Ovary (tissue), 9 donors: ENCODE measurements around the gene HLA-DQA1. TPM values are rescaled to one million over a fixed set of nuclear protein-coding genes. Genes with fewer than 3 reads are reported as not detected.

Experiments
- DNase-seq, 5 donors: peaks; one replicate each; pipeline ENCODE4 v3.0.0-alpha.2; 2019 to 2020
- H3K27ac ChIP-seq, 2 donors: fragments of 200-600 bp; one replicate each; pipeline versions ENCODE4 v1.5.1 to v1.8.0; 2019 to 2022
- H3K27me3 ChIP-seq: fragments of 200-600 bp; one replicate; pipeline ENCODE4 v1.8.0; 2022
- H3K36me3 ChIP-seq: fragments of 200-600 bp; sonication (generic); one replicate; pipeline ENCODE4 v1.5.1; 2019
- H3K4me1 ChIP-seq: one replicate; pipeline ENCODE4 v1.8.1; 2013; ENCODE audit warnings: mild to moderate bottlenecking, moderate library complexity; ENCODE audit not compliant: insufficient read depth
- H3K4me3 ChIP-seq: fragments of 200-600 bp; sonication (generic); one replicate; pipeline ENCODE4 v1.5.1; 2017
- H3K9me3 ChIP-seq, 2 donors: fragments of 200-600 bp in 1 of 2; sonication (generic) in 1 of 2; one replicate each; pipeline versions ENCODE4 v1.5.1 to v1.8.1; 2013 to 2019; ENCODE audit warnings: mild to moderate bottlenecking in 1 of 2, moderate library complexity in 1 of 2
- EP300 ChIP-seq: sonication (generic); formaldehyde crosslinking; IDR thresholded peaks from one replicate; pipeline ENCODE4 v1.6.1; 2017; ENCODE audit warnings: antibody characterized with exemption
- POLR2A ChIP-seq: fragments of 450-650 bp; IDR thresholded peaks from one replicate; pipeline ENCODE4 v1.6.1; 2017; ENCODE audit warnings: antibody characterized with exemption, mild to moderate bottlenecking, moderate library complexity
- WGBS, 3 donors: extraction: QIAGEN DNeasy Blood & Tissue Kit in 1 of 3; methylation state at CpG; one replicate each; pipeline versions ENCODE4 v1.1.5 to v1.1.7; 2013 to 2017; 5-methylcytosine and 5-hydroxymethylcytosine counted together
- intact Hi-C, 4 donors: fragments of 100-400 bp; cut with DNase I; formaldehyde crosslinking; loops; one replicate each; pipeline versions ENCODE4 v1.11.0 to v1.15.1; 2022 to 2023
- polyA plus RNA-seq, 2 donors: library from polyadenylated mRNA; stranded (reverse); fragments of 200-250 nt in 1 of 2; fragments of 350-450 nt in 1 of 2; fragmentation: Illumina TruSeq in 1 of 2; extraction: RNeasy Lipid Tissue Mini Kit (QIAGEN cat#74804) in 1 of 2; gene quantifications; one replicate each; pipeline ENCODE4 v1.2.3, GENCODE V29; 2013 to 2014
- total RNA-seq, 7 donors: library from RNA; depleted of rRNA in 2 of 7; stranded (reverse); fragments of >200 nt in 2 of 7; fragmentation: NEBNext Ultra II Directional in 3 of 7; extraction: Animal tissue kit (Norgen Biotek cat#: 25700) in 3 of 7; gene quantifications; one replicate each; pipeline versions ENCODE4 v1.1.0 to v1.2.4, GENCODE V29; 2016 to 2023
- TF ChIP-seq, protein P1 (sequence below), 3 donors: fragments of 450-650 bp in 2 of 3; fragments of 200-600 bp in 1 of 3; IDR thresholded peaks; one replicate each; pipeline versions ENCODE4 v1.5.1 to v1.8.0; 2016 to 2022; ENCODE audit warnings: antibody characterized with exemption in 3 of 3, mild to moderate bottlenecking in 1 of 3
- donor health status: DM: no; HTN: no; CAD: no; lungs with moderate emphysema.
- donor health status: DM: no; HTN: no; CAD: no.
- donor health status: Bipolar disorder and iron deficiency.
- donor health status: DM: yes; HTN: yes; CAD: no.
- donor health status: DM: no; HTN: no; CAD: no.
- donor health status: DM: yes; HTN: yes; CAD: no.

The HLA-DQA1 gene
- total and polyA plus RNA-seq, 9 donors = 0.72 to 44.8 (median 10.8) TPM

DNA sequence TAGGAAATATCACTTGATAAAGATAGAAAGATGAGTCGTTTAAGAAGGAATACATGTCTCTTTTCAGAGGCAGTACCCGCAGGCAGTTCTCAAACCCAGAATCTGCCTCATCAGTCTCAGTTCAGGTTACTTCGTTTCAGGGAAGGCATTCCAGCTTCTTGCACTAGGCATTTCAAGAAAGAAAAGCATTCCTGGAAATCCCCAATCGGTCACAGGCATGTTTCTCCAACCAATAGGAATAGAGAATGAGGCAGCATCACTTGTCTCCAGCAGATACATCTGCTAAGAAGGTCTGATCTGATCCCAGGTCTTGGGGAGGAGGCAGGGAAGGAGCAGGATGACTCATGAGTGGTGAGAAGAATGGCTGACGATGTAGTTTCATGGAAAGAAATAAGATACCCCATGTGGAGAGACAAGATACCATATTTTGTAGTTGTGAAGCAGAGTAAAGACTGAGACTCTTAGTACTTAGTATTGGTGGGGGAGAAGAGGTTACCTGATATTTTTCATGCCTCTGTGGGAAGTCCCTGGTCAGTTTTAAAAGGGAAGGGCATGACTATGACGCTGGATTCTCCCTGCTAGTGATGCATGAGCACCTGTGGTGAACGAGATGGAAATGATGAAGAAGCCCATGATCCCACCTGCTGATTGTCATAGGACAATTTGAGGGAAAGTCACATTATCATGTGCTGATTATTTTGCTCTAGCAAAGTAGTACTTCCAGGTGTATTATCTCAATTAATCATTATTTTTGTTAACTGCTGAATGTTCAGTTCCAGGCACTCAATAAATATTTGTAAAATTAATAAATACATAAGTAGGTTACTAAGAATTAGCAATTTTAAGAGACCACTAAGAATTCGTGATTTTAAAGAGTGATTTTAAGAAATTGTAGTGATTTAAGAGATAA, 27.2 kb upstream of the HLA-DQA1 start:
- Histone ChIP-seq H3K4me1 (no peaks in the 10 kb centered on the region), H3K4me3 (no peak overlapping the region), H3K27ac (no peak overlapping the region), H3K36me3 (no peaks in the 10 kb centered on the region), H3K27me3 (no peaks in the 10 kb centered on the region), H3K9me3 (no peaks in the 10 kb centered on the region)
- TF ChIP-seq, protein P1, sequence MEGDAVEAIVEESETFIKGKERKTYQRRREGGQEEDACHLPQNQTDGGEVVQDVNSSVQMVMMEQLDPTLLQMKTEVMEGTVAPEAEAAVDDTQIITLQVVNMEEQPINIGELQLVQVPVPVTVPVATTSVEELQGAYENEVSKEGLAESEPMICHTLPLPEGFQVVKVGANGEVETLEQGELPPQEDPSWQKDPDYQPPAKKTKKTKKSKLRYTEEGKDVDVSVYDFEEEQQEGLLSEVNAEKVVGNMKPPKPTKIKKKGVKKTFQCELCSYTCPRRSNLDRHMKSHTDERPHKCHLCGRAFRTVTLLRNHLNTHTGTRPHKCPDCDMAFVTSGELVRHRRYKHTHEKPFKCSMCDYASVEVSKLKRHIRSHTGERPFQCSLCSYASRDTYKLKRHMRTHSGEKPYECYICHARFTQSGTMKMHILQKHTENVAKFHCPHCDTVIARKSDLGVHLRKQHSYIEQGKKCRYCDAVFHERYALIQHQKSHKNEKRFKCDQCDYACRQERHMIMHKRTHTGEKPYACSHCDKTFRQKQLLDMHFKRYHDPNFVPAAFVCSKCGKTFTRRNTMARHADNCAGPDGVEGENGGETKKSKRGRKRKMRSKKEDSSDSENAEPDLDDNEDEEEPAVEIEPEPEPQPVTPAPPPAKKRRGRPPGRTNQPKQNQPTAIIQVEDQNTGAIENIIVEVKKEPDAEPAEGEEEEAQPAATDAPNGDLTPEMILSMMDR (IDR thresholded peaks at IDR 0.05) = no peak
- no peak for TF ChIP-seq POLR2A
- intact Hi-C loops = no loop called here
- 12 to 23% (median 15%) methylated on average over 8 of the region's 8 CpGs for WGBS, 3 donors
- peak in 2 of 5 donors; percentile 16 to 31 for DNase-seq

DNA sequence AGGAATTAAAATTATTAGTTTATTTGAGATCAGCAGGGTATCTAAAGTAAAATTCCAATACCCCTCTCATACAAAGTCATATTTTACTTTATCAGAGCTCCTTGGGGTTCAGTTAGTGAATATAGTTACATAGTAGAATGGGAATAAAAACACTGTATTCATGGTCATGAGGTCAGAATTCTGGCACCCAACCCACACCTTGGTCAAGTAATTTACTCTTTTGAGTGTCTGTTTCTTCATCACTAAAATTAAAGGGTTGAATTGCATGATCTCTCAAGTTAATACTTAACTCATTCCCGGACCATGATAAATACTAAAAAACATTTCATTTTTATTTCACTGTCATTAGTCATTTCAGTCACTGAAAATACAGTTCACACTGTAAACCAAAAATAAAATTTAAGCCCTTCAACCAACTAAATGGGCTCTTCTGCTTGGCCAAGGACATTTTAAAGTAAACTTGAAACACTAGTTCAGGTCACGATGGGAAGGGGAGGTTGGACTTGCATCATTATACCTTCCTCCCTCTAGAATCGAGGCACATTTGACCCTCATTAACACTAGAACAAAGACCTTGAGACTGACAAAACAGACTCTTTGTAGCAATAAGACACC, 26.4 kb upstream of the HLA-DQA1 start:
- Histone ChIP-seq H3K27ac (no peak overlapping the region), H3K9me3 (no peaks in the 10 kb centered on the region), H3K4me3 (no peak overlapping the region), H3K4me1 (no peaks in the 10 kb centered on the region), H3K27me3 (no peaks in the 10 kb centered on the region), H3K36me3 (no peaks in the 10 kb centered on the region)
- DNase-seq = no peak
- intact Hi-C loops = no loop called here
- TF ChIP-seq, protein P1 (IDR thresholded peaks at IDR 0.05) = no peak
- TF ChIP-seq EP300 (no peak), POLR2A (no peak)
- 18 to 32% (median 19%) methylated on average over 3 of the region's 3 CpGs for WGBS, 3 donors

DNA sequence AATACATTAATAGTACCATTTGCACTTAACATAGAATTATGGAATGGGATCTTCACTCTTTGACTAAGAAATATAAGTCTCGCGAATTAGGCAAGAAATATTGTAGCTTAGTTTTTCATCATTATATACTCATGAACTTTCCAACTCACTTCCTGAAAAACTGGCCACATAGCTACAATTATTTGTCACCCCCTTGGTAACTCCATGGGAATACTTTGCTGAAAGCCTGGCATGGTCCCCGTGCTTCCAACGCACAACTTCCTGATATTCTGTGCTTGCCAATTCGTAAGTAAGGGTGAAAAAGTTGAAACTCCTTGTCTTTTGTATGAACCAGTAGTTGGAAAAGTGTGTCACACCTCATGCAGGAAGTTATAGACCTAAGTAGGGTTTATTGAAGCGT, 23.7 kb upstream of the HLA-DQA1 start:
- Histone ChIP-seq H3K4me1 (no peaks in the 10 kb centered on the region), H3K9me3 (no peaks in the 10 kb centered on the region), H3K36me3 (no peaks in the 10 kb centered on the region), H3K27me3 (no peaks in the 10 kb centered on the region), H3K4me3 (no peak overlapping the region), H3K27ac (no peak overlapping the region)
- intact Hi-C loops = no loop called here
- DNase-seq = no peak
- 23 to 63% (median 33%) methylated on average over 6 of the region's 6 CpGs for WGBS, 3 donors
- no peak for TF ChIP-seq EP300
- no peak for TF ChIP-seq POLR2A
- TF ChIP-seq, protein P1 (IDR thresholded peaks at IDR 0.05) = no peak

DNA sequence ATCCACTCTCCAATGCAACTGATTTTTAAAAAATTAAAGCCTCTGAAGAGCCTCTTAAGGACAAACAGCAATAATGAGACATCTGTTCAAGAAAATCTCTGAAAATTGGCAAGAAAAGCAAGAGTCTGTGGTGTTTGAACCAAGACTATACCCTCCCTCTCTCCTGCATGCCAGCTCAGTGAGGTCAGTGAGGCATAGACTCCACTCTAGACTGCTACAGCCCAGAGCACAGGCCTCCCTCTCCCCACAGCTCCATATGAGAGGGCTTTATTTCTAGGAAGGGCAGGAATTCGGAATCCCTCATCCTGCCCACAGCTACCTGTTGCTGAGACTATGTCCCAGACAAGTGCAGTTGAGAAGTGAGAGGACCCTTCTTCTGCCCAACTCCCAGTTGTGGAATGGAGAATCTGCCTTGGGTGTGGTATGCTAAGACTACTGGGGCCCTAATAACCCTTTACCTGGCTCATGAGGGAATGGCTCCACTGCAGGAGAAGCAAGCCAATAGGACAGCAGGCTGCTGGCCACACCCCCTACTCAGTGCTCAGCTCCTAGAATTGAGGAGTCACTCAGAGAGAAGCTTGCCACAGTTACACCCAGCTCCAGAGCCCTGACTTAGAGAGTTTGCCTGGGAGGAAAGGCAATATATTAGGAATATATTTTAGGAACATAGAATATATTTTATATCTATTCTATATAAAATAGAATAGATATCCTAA, 22.7 kb upstream of the HLA-DQA1 start:
- intact Hi-C loops = no loop called here
- Histone ChIP-seq H3K4me1 (no peaks in the 10 kb centered on the region), H3K27me3 (no peaks in the 10 kb centered on the region), H3K36me3 (no peaks in the 10 kb centered on the region), H3K27ac (no peak overlapping the region), H3K9me3 (no peaks in the 10 kb centered on the region), H3K4me3 (no peak overlapping the region)
- WGBS, 3 donors = 40 to 73% (median 71%) methylated on average over 1 of the region's 1 CpG
- no peak for DNase-seq
- no peak for TF ChIP-seq EP300
- TF ChIP-seq, protein P1 (IDR thresholded peaks at IDR 0.05) = no peak
- TF ChIP-seq POLR2A = no peak
